Daoy (cell line): ENCODE results near the gene SYT1. TPM values are rescaled to one million over a fixed set of nuclear protein-coding genes. Genes with fewer than 3 reads are reported as not detected.
"Not testable (repeated sequence)": the region's sequence is repeated elsewhere in the genome, so short reads cannot be mapped to it uniquely, and the experiment has no call there.

Experiments
- DNase-seq: peaks from one replicate; pipeline ENCODE4 v3.0.0-alpha.2; 2015; ENCODE audit warnings: low read depth
- total RNA-seq: library from RNA; depleted of rRNA; stranded (reverse); fragments of >200 nt; shearing (Covaris generic); gene quantifications from 2 replicates; pipeline ENCODE4 v1.2.3, GENCODE V29; 2014

The SYT1 gene
- total RNA-seq, 1 experiment from 2014 or later = 1.1 TPM

DNA sequence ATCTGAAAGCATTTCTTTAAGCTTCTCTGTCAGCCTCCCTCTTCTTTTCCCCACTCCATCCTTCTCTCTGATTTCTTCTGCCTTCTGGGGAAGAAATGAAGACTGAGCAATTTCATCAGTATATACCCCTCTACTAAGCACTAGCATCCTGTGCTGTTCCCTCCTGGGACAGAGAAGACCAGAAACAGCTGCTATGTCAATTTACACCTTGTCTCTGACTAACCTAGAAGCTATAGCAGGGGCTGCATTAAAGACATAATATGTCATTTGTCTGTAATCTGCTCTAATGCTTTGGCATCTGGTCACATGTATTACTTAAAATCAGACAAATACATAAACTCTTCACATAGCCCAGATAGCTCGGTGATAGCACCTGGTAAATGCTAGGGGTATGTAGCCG is 529.3 kb downstream of the SYT1 start:
- no peak for DNase-seq

DNA sequence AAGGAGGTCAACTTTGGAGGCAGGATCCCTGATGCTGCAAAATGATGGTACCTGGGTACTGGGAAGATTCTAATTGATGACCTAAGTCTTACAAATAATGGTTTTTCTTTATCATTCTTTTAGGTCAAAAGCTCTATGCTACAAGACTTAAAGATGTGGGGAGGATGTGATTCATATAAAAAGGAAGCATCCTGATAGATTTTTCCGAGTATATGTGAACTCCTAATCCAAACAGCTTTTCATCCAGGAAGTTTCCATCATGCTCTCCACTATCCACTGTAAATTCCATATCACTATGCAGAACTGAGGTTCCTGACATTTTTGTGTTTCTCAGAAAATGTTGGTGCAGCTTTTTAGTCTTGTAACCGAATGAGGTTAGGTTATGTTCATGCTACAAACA is 533.0 kb downstream of the SYT1 start:
- no peak for DNase-seq

DNA sequence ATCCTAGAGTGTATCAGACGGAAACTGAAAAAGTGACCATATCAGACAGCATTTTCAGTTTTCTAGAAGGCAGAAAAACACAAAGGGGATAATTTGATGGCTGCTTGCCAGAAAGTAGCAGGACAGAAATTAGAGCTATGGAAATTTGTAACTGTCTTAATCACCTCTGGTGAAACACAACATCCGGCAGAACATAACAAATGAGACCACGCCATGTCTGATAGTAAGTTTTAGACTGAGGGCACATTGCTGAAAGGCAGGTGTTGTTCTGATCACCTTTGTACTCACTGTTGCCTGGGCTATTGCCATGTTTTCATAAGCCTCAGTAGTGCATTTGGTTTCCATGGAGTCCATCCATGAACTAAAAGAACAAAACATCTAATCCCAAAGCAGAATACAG is 535.9 kb downstream of the SYT1 start:
- DNase-seq = no peak

DNA sequence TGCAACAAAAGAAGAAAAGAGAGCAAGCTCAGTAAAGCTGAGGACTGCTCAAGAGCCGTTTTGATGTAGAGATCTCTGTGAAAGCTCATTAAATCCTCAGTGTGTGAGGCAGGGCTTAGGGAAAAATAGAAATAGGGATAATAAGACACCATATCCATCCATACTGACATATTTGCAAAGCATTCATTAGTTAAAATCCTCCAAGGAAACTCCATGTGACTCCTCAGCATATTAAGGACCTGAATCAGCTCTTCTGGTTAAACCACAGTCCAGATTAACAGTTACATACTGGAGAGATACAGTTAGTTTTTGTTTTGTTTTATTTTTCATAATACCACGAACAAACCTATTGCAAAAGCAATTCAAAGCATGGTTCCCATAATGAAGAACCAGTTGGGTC is 538.0 kb downstream of the SYT1 start:
- no peak for DNase-seq

DNA sequence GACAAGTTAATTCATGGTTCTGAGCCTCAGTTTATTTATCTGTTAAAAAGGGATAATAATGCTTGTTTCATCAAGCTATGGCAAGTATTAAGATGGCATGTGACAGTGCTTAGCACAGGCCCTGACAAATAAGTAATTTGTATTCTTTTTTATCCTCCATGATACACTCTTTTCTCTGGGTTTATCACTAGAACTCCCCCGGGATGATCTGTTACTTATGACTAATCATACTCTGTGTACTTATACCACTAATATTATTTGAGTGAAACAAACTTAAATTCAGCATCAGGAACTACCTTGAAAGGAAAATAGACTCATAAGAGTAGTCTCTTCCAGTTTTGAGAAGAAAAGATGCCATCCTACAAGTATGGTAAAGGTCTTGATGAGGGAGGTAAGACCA is 542.4 kb downstream of the SYT1 start:
- DNase-seq = no peak

DNA sequence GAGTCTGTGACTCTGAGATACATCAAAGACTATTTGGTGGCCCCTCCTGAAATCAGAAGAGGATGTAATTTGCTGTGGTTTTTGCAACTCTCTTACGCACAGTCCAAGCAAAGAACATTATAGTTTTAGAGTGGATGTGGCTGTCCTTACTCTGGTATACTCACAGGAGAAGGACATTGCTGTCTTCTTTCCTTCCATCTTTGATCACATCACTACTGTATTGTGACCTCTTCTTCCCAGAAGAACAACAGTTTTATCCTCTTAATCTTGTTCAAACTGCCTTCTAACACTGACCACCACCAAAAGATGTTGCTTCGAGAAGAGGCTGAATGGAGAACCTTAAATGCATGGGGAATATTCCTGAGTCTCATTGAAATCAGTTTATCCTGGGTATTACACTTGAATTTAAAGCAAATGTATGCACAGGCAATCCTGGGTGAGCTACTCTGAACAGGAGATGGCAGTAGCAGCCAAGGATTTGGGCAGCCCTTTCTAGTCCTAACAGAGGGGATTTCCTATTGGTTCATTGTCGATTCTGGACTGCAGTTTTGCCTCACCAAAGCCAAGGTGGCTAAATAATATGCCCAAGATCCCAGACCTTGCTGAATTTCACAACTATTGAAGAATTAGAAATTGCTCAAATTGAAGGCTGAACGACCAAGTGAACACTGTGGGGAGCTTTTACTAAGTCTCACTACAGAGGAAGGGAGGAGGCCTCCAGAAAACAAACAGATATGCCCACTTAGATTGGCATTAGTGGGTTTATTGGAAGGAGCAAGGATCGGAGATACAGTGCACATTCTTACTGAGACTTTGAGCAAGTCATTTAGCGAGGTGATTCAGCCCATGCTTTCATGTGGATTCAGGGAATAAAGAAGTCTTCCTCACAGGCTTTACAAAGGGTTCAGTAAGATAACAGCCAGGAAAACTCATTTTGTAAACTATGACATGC is 543.4 kb downstream of the SYT1 start:
- DNase-seq = peak; percentile 87

DNA sequence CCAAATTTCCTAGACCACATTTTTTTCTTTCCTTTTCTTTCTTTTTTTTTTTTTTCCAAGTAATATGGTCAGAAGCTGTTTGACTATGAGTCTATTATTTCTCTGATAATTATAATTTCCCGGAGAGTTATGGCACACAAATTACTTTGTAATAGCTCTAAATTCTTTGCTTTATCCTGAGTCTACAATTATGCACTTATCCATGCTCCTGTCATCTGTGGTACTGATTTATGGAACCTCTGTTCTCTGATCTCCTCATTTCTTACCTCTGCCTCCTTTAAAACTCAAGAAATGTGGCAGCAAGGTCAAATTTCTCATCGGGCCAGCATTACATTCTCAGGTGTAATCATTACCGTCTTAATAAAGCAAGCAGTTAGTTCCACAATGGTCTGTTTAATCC is 544.1 kb downstream of the SYT1 start:
- no peak for DNase-seq

DNA sequence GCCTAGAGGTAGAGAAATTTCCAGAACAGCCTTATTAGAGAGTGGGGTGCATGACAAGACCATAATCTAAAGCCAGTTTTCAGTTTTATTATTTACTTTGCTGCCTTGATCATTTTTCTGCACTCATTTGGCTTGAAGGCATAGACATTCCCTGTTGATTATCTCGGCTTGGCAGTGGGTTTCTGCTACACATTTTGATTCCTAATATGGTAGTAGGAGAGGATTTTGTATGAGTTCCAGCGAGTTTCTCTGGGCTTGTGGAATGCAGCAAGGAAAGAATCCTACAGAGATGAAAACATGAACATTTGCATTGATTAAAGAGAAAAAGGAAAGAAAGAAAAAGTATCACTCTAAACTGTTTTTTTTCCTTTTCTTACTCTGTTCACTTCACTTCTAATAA is 545.0 kb downstream of the SYT1 start:
- DNase-seq = peak; percentile 58

DNA sequence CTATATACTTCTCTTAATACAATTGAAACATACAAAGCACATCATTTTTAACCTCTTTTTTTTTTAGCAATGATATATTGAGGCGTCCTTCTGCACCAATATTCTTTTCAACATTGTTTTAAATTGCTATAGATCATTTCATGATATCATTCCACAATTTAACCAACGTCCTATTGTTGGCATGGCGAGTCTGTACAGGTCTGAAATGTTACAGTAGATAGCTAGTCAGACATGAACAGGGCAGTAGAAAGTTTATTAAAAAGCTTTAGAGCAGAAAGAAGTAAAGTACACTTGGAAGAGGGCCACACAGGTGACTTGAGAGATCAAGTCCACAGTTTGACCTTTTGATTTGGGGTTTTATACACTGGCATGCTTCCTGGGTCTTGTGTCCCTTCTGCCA is 547.2 kb downstream of the SYT1 start:
- DNase-seq = no peak

DNA sequence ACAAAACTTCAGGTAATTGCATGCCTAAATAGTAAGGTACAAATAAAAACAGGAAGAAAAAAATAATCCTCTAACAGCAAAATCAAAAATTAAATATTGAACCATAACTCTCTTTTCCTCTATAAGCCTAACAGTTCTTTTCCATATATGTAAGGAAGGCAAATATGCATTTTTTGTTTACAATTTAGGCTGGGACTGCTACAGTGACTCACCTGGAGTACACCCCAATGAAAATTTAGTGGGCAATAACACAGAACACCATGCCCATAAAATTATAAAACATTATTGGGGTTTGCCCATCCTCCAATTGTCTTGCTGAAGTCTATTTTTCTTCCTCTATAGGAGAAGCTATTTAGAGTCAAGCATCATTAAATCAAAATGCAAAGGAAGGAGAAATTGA is 549.2 kb downstream of the SYT1 start:
- no peak for DNase-seq

DNA sequence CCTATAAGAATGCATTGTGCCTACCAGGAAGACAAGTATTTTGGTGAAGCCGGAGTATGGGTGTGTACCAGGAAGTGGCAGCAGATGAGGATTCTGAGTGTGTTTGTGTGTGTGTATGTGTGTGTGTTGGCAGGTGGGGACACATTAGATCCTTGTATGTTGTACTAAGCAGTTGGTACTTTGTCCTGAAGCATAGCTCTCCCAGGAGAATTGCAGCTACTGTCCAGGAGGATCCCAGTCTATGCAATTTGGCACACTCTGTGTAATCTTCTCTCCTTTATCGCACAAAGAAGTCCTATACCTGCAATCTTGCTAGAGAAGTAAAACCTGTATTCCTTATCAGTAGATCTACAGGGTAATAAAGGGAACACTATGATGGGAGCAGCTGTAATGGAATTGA is 549.7 kb downstream of the SYT1 start:
- DNase-seq = no peak

DNA sequence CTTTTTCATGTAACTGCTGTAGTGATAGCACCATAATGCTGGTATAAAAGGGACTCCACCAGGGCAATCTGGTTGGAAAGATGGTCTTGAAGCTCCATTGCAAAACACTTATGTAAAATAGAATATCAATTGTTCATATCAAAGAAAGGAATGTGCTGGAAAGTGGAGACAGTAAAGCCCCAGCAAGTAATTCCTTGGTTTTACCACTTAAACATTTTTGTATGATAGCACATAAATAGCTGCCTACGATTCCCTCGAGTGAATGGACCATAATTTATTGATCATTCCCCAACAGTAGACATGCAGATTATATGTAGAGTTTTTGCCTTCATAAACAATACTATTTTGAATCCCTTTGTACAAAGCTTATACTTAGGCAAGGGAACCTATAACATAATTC is 550.7 kb downstream of the SYT1 start:
- DNase-seq = no peak

DNA sequence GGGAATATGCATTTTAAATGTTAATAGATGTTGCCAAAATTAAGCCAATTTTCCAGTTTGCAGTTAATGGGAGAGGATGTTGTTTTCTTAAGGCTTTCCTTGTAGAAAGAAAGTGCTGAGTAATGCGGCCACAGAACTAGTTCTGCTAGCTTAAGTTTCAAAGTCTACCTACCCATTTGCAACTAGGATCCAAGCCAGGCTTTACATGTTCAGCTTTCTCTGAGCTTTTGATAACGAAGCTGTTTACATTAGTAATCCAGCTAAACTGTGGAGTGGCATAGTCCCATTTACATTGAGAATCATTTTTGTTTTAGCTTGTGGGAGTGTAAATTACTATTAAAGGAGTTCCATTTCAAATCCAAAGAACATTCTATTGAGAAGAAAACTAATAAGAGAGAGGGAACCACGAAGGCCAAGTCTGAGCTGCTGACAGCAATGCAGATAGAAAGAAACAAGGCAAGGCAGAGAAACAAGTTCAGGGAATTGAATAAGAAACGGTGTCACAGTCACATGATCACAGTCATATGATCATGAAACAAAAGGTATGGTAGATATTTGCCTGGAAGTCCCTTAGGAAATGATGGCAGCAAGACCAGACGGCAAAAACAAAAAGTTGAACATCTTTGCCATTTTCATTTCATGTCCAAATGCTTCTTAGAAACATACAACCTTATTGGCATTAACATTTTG is 551.3 kb downstream of the SYT1 start:
- DNase-seq = peak; percentile 64

DNA sequence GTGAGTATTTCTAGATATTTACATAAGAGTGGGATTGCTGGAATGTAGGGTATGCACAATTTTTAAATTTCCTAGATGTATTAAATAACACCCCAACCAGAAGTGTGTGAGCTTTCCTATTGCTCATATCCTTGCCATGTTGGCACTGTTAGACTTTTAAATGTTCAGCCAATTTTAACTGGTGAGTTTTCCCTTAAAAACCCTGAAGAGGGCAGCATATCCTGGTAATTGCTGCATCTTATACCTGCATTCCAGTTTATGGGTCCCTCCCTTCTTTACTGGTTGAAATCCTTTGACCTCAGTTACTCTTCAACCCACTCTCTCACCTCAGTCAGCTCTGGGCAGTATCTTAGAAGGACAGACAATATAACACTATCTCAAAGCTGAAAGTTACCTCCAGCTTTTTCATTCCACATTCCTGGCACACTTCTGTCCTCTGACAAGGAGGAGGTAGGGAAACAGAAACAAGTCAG is 555.6 kb downstream of the SYT1 start:
- peak; percentile 84 for DNase-seq

DNA sequence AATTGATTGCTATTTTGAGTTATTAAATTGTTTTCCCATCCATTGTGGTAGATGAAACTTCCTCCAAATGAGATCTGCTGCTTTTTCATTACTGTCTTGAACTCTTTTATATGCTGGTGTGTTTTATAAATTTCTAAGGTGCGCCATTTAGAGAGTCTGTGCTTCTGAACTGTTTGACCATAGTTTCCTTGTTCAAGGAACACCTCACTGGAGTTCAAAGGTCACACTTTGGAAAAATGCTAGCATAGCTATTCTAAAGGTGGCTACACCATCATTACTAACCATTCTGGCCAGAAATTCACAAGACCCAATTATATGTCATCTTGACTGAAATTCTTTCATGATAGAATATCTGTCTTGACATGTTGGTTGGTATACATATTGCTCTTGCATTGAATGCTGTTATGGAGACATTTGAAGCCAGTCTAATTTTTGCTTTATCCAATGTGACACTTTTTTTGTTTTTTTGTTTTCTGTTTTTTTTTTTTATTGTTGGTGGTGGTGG is 556.7 kb downstream of the SYT1 start:
- no peak for DNase-seq

DNA sequence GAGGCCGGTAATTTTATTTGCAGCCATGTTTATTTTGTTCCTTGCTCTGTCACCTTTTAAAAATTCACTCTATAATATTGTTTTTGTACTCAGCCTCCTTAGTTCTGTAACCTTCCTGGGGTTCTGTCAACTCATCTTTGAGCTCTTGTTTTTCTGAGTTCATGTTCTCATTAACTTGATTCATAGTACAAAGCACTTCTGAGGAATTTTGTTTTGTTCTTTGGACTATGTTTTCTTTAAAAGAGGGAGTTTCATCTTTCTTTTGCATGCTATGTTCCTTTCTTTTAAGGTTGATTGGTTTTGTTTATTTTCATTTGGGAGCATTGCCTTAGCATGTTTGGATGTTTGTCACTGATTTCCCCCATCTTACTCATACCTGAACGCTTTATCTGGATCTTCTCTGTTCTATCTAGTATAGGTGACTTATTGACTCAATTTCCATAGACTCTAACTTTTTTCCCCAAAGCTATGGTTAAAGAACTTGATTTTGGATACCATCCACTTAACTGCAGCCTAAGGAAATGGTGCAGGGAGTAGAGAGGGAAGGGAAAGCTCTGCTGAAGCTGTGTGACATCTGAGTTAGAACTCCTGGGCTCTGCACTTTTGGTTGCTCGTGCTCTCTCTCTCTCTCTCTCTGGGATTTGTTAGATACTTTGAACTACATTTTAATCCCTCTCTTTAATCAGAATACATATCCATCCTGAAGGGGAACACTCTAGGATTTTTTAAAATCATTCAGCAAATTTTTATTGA is 557.7 kb downstream of the SYT1 start:
- no peak for DNase-seq

DNA sequence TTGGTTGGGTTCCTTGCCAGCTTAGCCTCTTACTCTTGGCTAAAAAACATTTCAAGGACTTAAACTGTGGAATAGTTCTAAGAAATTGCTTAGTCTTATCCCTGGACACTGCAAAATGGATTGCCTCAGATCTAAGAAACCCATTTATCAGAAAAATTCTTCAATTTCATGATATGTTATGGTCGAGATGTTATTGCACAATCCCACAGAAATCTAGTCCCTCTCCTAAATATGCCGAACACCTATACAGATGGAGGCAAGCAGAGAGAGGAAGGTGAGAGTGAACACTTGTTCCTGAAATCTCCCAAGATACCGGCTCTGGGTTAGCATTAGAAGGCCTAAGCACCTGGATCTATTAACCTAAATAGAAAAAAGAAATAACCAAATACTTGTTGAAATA is 559.0 kb downstream of the SYT1 start:
- DNase-seq = no peak

DNA sequence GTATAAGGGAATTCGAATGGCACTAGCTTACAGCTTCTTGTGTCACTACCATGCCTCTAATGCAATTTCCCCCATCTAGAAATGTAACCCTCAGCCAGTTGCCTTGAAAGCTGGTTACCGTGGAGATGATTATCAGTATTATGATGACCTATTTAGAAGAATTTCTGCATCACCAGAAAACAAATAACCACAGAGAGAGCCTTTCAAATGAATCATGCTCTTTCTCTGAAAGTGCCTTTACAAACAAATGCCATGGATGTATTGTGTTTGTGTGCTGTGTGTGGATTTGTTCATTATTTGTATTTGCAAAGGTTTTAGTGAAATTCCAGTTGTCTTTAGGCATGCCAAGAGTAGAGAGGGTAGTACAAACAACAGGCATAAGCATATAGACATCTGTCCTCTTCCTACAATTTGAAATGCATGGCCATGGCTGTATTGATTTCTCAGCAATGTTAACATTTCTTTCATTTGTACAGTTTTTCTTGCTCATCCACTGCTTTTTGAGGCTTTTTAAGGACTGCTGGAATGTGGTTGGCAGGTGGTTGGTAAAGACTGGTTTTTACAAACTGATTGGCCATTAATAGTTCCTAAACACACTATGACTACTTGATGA is 559.6 kb downstream of the SYT1 start:
- peak; percentile 81 for DNase-seq

DNA sequence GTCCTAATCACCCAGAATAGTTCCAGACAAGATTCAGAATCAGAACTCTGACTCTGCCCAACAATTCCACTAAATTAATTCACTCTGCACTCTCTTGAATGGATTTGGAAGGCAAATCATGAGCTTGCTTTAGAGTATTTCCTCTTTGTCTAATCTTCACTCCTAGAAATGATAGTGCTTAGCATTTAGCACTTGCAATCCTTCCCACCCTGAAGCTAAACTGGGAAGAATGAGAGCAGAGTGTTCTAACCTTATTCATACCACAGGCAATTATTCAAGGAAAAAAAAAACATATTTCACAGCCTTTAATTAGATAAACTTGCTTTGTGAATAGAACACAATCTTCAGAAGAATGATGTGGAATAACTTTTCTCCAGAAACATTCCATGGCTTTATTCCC is 561.5 kb downstream of the SYT1 start:
- DNase-seq = no peak

DNA sequence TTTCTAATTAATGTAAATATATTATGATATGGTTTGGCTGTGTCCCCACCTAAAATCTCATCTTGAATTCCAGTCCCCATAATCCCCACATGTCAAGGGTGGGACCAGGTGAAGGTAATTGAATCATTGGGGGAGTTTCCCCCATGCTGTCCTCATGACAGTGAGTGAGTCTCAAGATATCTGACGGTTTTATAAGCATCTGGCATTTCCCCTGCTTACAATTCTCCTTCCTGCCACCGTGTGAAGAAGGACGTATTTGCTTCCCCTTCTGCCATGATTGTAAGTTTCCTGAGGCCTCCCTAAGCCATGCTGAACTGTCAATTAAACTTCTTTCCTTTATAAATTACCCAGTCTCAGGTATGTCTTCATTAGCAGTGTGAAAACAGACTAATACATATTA is 562.2 kb downstream of the SYT1 start:
- not testable (repeated sequence) for DNase-seq

DNA sequence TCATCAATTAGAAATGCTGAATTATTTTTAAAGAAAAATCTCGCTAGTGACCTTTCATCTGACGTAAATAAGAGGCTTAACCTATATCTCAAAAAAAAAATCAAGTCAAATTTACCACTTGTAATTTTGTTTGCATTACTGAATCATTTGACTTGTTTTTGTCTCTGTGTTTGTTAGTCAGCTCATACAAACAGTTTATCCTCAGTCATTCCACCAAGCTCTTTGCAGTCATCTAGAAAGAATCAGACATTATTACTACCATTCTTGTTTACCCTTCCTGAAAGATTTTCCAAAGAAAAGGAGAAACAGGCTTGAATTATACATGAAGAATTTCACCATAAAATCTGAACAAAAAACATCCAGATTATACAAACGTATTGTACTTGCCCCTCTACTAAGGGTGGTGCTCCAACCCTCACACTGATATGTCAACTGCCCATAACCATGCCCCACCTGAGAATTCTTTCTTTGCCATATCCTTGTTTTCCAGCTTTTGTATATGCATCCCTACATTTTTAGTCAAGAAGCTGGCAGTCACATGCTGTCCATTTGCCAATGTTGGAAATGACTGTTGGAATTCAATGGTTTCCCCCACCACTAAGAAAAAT is 569.0 kb downstream of the SYT1 start:
- no peak for DNase-seq
